ENCODE measurements around the gene TMF1.

Gene TMF1

DNA sequence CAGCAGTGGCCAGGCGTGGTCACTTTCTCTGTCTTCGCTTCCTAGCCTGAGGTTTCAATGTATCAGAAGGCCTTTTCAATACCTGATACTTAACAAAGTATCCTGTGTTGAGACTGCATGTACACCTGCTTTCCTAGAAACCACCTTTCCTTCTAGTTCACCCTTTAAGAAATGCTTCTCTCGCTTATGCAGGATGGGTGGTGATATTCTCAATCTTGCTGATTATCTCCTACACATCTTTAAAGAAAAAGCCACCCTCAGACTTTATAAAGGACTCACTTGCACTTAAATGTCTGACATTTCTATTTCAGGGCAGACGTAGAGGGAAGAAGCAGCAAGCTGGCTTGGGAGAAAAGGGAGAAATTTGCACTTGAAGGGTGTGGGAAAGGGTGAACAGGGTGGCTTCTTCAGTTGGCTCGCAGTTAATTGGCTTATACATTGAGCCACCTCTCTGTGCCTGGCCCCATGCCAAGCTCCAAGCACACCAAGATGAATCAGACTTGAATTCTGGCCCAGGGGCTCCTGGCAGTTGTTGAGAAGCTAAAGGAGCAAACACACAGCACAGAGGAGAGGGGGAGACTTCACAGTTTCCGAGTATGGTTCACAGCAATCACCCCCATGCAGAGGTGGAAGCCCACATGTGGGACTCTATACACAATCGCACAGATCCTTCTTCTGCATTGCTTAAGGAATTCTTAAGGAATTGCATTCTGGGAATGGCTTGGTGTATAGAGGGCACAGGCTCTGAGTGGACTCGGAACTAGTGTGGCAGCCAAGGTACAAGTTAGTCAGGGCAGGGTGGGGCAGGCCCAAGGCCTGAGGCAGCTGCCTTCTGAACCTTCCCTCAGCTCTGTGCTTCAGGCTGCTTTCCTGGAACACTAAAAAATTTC lies 33.9 kb upstream of the TMF1 start:
- H3K4me1 Mint-ChIP-seq, result peaks cover 37 to 67% of the 10 kb centered on the region in 2 donors
- peak overlapping the region; percentile 93 for H3K27ac Mint-ChIP-seq
- peak overlapping the region; percentile 92 to 98 for H3K4me3 Mint-ChIP-seq
- ATAC-seq (replicated peaks) (no peak), DNase-seq (no peak)
- H3K9me3 Mint-ChIP-seq, result no peaks in the 10 kb centered on the region
- peaks cover 14 to 23% of the 10 kb centered on the region in 2 donors for H3K36me3 Mint-ChIP-seq
- H3K27me3 Mint-ChIP-seq, result no peaks in the 10 kb centered on the region

GRCh38 chr3:69085168-69085832 lies 33.2 kb upstream of the TMF1 start:
- Mint-ChIP-seq H3K27me3 (no peaks in the 10 kb centered on the region), H3K4me3 (peak overlapping the region; percentile 92 to 98), H3K4me1 (peaks cover 31 to 63% of the 10 kb centered on the region in 2 donors), H3K36me3 (peaks cover 14 to 17% of the 10 kb centered on the region in 2 donors), H3K9me3 (no peaks in the 10 kb centered on the region), H3K27ac (peak overlapping the region; percentile 93)
- ATAC-seq (replicated peaks) (peak; percentile 1 to 3), DNase-seq (no peak)

DNA sequence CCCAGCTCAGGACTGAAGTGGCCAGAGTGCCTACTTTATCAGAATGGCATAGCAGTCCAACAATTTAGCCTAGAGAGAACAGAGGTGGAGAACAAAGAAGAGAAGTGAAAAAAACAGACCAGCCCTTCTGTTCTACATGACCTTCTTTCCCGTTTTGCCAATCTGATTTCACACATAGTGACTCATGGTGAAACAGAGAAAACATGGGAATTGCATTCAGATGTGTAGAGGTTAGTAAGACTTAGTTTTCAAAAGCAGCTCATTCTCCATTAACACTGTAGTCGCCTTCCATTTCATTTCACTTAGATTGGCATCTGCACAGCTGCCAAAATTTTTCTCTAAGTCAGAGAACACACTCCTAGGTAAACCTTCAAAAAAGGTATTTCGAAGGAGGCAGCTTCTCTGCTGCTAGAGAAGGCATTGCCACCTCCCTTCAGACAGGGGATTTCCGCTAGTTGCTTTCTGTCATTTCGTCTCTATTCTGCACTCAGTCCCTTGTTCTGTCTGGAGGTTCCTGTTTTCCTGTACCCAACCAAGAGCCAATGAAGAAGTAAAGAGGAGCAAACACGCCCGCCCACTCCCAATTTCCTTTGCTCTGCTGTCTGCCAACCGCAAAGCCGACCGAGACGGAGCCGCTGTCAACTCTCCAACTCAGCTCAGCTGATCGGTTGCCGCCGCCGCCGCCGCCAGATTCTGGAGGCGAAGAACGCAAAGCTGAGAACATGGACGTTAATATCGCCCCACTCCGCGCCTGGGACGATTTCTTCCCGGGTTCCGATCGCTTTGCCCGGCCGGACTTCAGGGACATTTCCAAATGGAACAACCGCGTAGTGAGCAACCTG lies 32.4 kb upstream of the TMF1 start, which contains the start of gene ARL6IP5:
ARL6IP5 (plus strand) TSS at position 612 of the 842 bp plus-strand sequence; CDS start at position 723, 111 bp downstream.
- Mint-ChIP-seq H3K36me3 (peaks cover 10 to 12% of the 10 kb centered on the region in 2 donors), H3K9me3 (no peaks in the 10 kb centered on the region), H3K4me3 (peak within 1 kb of the TSS; percentile 92 to 98), H3K27me3 (no peaks in the 10 kb centered on the region), H3K27ac (peak within 1 kb of the TSS; percentile 93), H3K4me1 (peaks cover 25 to 56% of the 10 kb centered on the region in 2 donors)
- DNase-seq (peak; percentile 92), ATAC-seq (replicated peaks) (peak; percentile 70 to 79)

- peak; percentile 70 for DNase-seq
- Mint-ChIP-seq H3K36me3 (peaks cover 8 to 11% of the 10 kb centered on the region in 2 donors), H3K27ac (peak overlapping the region; percentile 82)
Observed at GRCh38 chr3:69082805-69083204, 30.7 kb upstream of the TMF1 start.

DNA sequence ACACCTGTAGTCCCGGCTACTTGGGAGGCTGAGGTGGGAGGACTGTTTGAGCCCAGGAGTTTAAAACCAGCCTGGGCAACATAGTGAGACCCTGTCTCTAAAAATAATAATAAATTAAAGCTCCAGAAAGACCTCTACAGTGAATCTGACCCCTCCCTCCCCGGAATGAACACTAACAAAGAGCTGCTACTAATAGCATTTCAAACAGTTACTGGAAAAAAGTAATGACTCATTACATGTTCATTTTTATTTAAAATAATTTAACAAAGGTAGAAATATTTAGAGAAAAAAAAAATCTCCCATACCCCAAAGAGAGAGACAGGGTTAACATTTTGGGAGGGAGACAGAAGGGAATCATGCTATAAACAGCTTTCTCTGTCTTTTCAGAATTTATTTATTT lies 30.2 kb upstream of the TMF1 start:
- Mint-ChIP-seq H3K9me3 (no peaks in the 10 kb centered on the region), H3K36me3 (peaks cover 8 to 12% of the 10 kb centered on the region in 2 donors), H3K27me3 (no peaks in the 10 kb centered on the region), H3K4me1 (peaks cover 26 to 59% of the 10 kb centered on the region in 2 donors), H3K27ac (peak overlapping the region; percentile 82), H3K4me3 (peak overlapping the region in 1 of 2 donors; percentile 70)
- DNase-seq, result no peak
- ATAC-seq (replicated peaks), result no peak

More at GRCh38 chr3:69082805-69083204, 30.7 kb upstream of the TMF1 start:
- Mint-ChIP-seq H3K4me1 (peaks cover 25 to 56% of the 10 kb centered on the region in 2 donors), H3K27me3 (no peaks in the 10 kb centered on the region), H3K9me3 (no peaks in the 10 kb centered on the region), H3K4me3 (peak overlapping the region; percentile 40 to 70)
- peak; percentile 72 to 73 for ATAC-seq (replicated peaks)

DNA sequence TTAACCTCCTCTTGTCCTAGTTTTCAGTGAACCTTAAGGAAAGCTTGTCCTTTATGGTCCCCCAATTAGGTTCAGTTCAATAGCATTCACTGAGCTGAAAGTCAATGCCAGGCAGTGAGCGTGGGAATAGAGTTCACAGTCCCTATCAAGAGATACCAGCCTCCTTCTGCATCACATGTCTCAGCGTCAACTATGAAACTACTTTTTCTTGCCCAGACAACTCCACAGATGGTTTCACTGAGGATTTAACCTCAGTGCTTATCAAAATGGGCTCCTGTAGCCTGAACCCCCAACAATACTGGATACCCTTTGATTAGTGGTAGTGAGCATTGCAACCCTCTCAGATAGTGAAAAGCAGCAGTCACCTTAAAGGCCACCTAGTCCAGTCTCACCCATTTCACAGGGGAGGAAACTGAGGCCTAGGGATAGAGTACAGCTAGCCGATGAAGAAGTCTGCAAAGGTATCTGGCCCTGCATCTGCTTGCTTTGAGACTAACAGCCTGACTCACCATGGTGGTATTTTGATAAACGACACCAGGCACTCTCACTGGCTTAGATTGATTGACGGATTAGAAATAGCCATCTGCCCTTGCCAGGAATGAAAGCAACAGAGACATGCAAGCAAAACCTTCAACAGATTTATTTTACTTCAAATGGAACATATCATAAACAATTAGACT lies 29.6 kb upstream of the TMF1 start:
- Mint-ChIP-seq H3K9me3 (no peaks in the 10 kb centered on the region), H3K27me3 (no peaks in the 10 kb centered on the region), H3K4me1 (peaks cover 28 to 61% of the 10 kb centered on the region in 2 donors), H3K4me3 (peak overlapping the region; percentile 6 to 32), H3K27ac (peak overlapping the region; percentile 76), H3K36me3 (peaks cover 9 to 13% of the 10 kb centered on the region in 2 donors)
- ATAC-seq (replicated peaks), result no peak
- DNase-seq, result no peak

DNA sequence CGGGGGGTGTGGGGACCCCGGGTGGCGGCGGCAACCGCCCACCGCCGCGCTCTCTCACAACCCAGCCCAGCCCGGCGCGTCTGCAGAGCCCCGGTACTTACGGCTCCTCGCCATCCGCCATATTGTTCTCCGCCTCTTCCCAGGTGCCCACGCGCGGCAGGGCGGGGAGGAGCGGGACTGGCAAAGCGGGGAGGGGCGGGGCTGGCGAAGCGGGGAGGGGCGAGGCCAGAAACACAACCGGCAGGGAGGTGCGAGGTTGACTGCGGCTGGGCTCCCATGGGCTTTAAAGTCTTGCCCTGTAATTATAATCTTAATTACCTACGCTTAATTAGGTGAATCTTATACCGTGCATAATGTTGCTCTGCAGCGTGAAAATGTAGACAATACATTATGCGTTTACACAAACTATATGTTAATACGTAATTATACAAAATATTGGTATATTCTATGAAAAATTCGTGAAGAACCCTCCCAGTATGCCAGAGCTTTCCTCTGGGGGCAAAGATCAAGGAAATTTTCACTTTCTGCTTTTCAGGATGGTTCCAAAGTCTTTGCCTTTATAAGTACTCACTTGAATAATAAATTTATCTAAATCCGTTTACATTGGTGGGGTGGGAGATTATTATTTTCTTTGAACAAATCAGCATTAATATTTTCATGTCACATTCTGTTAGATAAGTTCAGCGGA lies 28.2 kb upstream of the TMF1 start, which contains the start of gene UBA3:
UBA3 (minus strand) TSS at position 133 of the 688 bp plus-strand sequence; CDS start at position 121, 12 bp downstream.
- Mint-ChIP-seq H3K27ac (peak within 1 kb of the TSS; percentile 79), H3K27me3 (no peaks in the 10 kb centered on the region), H3K9me3 (no peaks in the 10 kb centered on the region), H3K4me1 (peaks cover 30 to 59% of the 10 kb centered on the region in 2 donors), H3K4me3 (peak within 1 kb of the TSS; percentile 83 to 84), H3K36me3 (peaks cover 4 to 9% of the 10 kb centered on the region in 2 donors)
- ATAC-seq (replicated peaks) (peak; percentile 56 to 68), DNase-seq (peak; percentile 76)

- Mint-ChIP-seq H3K4me1 (peaks cover 30 to 57% of the 10 kb centered on the region in 2 donors), H3K9me3 (no peaks in the 10 kb centered on the region), H3K36me3 (peaks cover 4 to 7% of the 10 kb centered on the region in 2 donors), H3K27ac (peak overlapping the region; percentile 79), H3K4me3 (peak overlapping the region; percentile 83 to 84), H3K27me3 (no peaks in the 10 kb centered on the region)
- peak; percentile 18 to 22 for ATAC-seq (replicated peaks)
- no peak for DNase-seq
Observed at GRCh38 chr3:69079269-69080159, 27.4 kb upstream of the TMF1 start.

GRCh38 chr3:69072928-69073327 lies 20.8 kb upstream of the TMF1 start:
- H3K36me3 Mint-ChIP-seq, result peaks cover 28 to 29% of the 10 kb centered on the region in 2 donors
- no peak overlapping the region for H3K4me3 Mint-ChIP-seq
- DNase-seq, result no peak
- no peak overlapping the region for H3K27ac Mint-ChIP-seq
- no peaks in the 10 kb centered on the region for H3K27me3 Mint-ChIP-seq
- ATAC-seq (replicated peaks), result no peak
- peaks cover 23 to 33% of the 10 kb centered on the region in 2 donors for H3K4me1 Mint-ChIP-seq
- H3K9me3 Mint-ChIP-seq, result no peaks in the 10 kb centered on the region

GRCh38 chr3:69066121-69066520 lies 14.0 kb upstream of the TMF1 start:
- Mint-ChIP-seq H3K4me3 (no peak overlapping the region), H3K27me3 (no peaks in the 10 kb centered on the region), H3K4me1 (peaks cover 4 to 8% of the 10 kb centered on the region in 2 donors), H3K27ac (no peak overlapping the region), H3K36me3 (peaks cover 17 to 20% of the 10 kb centered on the region in 2 donors), H3K9me3 (no peaks in the 10 kb centered on the region)
- DNase-seq (no peak), ATAC-seq (replicated peaks) (no peak)

DNA sequence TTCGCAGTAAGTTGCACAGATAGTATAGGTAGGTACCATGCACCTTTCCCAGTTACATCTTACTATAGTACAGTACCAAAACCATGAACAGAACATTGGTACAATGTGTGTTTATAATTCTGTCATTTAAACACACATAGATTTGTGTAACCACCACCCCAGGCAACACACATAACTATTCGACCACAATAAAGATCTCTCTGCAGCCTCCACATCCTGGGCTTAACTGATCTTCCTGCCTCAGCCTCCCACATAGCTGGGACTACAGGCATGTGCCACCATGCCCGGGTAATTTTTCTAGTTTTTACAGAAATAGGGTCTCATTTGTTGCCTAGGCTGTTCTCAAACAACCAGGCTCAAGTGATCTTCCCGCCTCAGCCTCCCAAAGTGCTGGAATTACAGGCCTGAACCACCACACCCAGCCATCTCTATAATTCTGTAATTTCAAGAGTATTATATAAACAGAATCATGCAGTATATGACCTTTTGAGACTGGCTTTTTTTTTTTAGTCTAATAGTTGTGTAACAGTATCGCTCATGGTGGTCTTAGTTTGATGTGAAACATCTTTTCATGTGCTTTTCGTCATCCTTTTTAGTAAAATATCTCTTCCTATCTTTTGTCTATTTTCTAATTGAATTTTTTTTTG lies 13.3 kb upstream of the TMF1 start:
- ATAC-seq (replicated peaks), result no peak
- Mint-ChIP-seq H3K27me3 (no peaks in the 10 kb centered on the region), H3K36me3 (peaks cover 17 to 19% of the 10 kb centered on the region in 2 donors), H3K4me3 (no peak overlapping the region), H3K4me1 (peaks cover 0 to 2% of the 10 kb centered on the region in 2 donors), H3K27ac (no peak overlapping the region), H3K9me3 (peaks cover 0 to 1% of the 10 kb centered on the region in 2 donors)
- no peak for DNase-seq

DNA sequence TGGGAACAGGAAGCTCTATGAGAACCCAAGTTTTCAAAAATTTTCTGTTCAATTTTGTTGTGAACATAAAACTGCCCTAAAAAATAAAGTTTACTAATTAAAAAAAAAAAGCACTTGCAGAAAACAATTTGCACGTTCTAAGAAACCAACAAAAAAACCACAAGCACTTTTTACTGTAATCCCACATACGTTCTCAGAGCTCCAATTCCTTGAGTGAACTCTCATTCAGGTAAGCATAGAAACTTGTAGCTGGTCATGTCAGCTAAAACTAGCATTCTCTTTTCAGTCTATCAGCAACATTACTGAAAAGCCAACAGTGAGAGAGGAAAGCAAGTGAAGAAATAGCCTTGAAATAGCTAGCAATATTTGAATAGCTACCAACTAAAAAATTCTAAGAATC lies 11.5 kb upstream of the TMF1 start:
- H3K4me1 Mint-ChIP-seq, result peaks cover 12% of the 10 kb centered on the region in 2 donors
- H3K4me3 Mint-ChIP-seq, result no peak overlapping the region
- no peaks in the 10 kb centered on the region for H3K27me3 Mint-ChIP-seq
- peaks cover 32 to 35% of the 10 kb centered on the region in 2 donors for H3K36me3 Mint-ChIP-seq
- H3K27ac Mint-ChIP-seq, result no peak overlapping the region
- ATAC-seq (replicated peaks), result no peak
- DNase-seq, result no peak
- H3K9me3 Mint-ChIP-seq, result peaks cover 0 to 4% of the 10 kb centered on the region in 2 donors
